ENCODE measurements around the gene ERN2.
A peak's percentile ranks its signal among the peaks of the same experiment; 100 is the strongest.

Gene ERN2

DNA sequence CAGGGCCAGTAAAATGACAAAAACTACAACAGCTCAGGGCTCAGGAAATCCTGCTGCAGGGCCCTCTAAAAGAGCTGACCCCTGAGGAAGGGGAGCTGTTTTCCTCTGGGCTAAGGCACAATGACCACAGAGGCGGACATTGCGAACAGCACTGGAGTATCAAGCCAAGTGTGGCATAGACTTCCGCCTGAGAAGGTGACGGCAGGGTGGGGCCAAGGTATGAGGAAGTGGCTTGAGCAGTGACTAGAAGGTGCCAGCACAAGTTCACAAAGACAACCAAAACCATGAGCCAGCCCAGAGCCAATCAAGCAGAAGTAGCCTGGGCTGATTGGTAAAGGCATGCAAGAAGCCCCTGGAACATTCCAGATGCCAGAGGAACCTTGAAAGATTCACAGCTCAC is 13.9 kb downstream of the ERN2 start:
- H2AK5ac ChIP-seq (ENCODE audit: low read length, severe bottlenecking): no peak overlapping the region
- no peak overlapping the region for H4K8ac ChIP-seq (ENCODE audit: low read length)
- no peak overlapping the region for H2BK12ac ChIP-seq (ENCODE audit: low read length in 2 of 2)
- no peak overlapping the region for H4K91ac ChIP-seq (ENCODE audit: low read length)
- no peak for DNase-seq
- H2AFZ ChIP-seq (ENCODE audit: low read depth, low read length): no peak overlapping the region
- no peak overlapping the region for H3K14ac ChIP-seq (ENCODE audit: low read length in 2 of 2)
- peaks cover 15% of the 10 kb centered on the region for H3K4me1 ChIP-seq (ENCODE audit: control insufficient read depth, insufficient read depth, low read depth, low read length)
- no peak overlapping the region for H2BK5ac ChIP-seq (ENCODE audit: low read depth, low read length, poor library complexity, severe bottlenecking)
- H3K27me3 ChIP-seq (ENCODE audit: control insufficient read depth in 1 of 2, insufficient read depth in 1 of 2, low read length in 2 of 2): peaks cover 4 to 24% of the 10 kb centered on the region in 2 experiments
- H3K79me1 ChIP-seq (replicated peaks; ENCODE audit: low read length, poor library complexity, severe bottlenecking): no peaks in the 10 kb centered on the region
- H3K9ac ChIP-seq (ENCODE audit: low read length): no peak overlapping the region
- H3K36me3 ChIP-seq (ENCODE audit: control insufficient read depth in 1 of 2, insufficient read depth in 2 of 2, low read depth in 1 of 2, low read length in 2 of 2): no peaks in the 10 kb centered on the region
- peaks cover 9% of the 10 kb centered on the region for H3K9me3 ChIP-seq (ENCODE audit: control insufficient read depth, low read length)
- H2BK15ac ChIP-seq (ENCODE audit: low read depth, poor library complexity, severe bottlenecking): no peak overlapping the region
- 87% methylated on average over 4 of the region's 4 CpGs for WGBS
- H3K4me2 ChIP-seq (ENCODE audit: low read length, poor library complexity, severe bottlenecking): no peak overlapping the region
- H3K27ac ChIP-seq (ENCODE audit: low read length, poor library complexity, severe bottlenecking): no peak overlapping the region
- no peak overlapping the region for H3K4ac ChIP-seq (ENCODE audit: low read depth in 1 of 2, low read length in 2 of 2)
- H2BK120ac ChIP-seq (ENCODE audit: low read depth, low read length): no peak overlapping the region
- no peak overlapping the region for H3K18ac ChIP-seq (ENCODE audit: low read depth in 1 of 2, low read length in 2 of 2)
- no peak overlapping the region for H3K23ac ChIP-seq (ENCODE audit: low read length in 2 of 2)
- no peak overlapping the region for H3K4me3 ChIP-seq (ENCODE audit: insufficient read depth in 1 of 2, low read depth in 1 of 2, low read length in 2 of 2)

DNA sequence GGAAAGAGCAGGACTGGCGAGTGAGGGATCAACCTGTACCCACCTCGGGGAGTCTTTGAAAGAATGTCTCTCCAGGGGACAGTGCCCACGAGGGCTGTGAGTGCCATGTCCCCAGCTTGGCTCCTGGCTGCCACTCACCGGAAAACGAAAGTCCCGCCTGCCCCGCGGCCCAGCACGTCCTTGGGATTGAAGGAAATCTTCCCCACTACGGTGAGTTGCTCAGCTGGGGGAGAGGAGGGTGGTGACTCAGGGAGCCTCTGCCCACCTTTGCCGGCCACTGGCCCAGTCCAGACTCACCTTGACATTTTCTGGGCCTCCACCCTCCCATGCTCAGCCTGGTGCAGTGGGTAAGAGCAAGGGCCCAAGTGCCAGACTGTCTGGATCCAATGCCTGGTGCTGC is 17.3 kb downstream of the ERN2 start:
- Histone ChIP-seq H3K27ac (ENCODE audit: low read length, poor library complexity, severe bottlenecking) (no peak overlapping the region), H3K18ac (ENCODE audit: low read depth in 1 of 2, low read length in 2 of 2) (no peak overlapping the region), H3K9me3 (ENCODE audit: control insufficient read depth, low read length) (no peaks in the 10 kb centered on the region), H3K36me3 (ENCODE audit: control insufficient read depth in 1 of 2, insufficient read depth in 2 of 2, low read depth in 1 of 2, low read length in 2 of 2) (peaks cover 7 to 18% of the 10 kb centered on the region in 2 experiments), H3K14ac (ENCODE audit: low read length in 2 of 2) (no peak overlapping the region), H3K23ac (ENCODE audit: low read length in 2 of 2) (no peak overlapping the region), H2AFZ (ENCODE audit: low read depth, low read length) (no peak overlapping the region), H3K79me1 (replicated peaks; ENCODE audit: low read length, poor library complexity, severe bottlenecking) (peaks cover 2% of the 10 kb centered on the region), H3K27me3 (ENCODE audit: control insufficient read depth in 1 of 2, insufficient read depth in 1 of 2, low read length in 2 of 2) (peaks cover 0 to 6% of the 10 kb centered on the region in 2 experiments), H2BK120ac (ENCODE audit: low read depth, low read length) (no peak overlapping the region), H3K9ac (ENCODE audit: low read length) (no peak overlapping the region), H2BK5ac (ENCODE audit: low read depth, low read length, poor library complexity, severe bottlenecking) (no peak overlapping the region), H3K4me2 (ENCODE audit: low read length, poor library complexity, severe bottlenecking) (no peak overlapping the region), H3K4ac (ENCODE audit: low read depth in 1 of 2, low read length in 2 of 2) (no peak overlapping the region), H3K4me3 (ENCODE audit: insufficient read depth in 1 of 2, low read depth in 1 of 2, low read length in 2 of 2) (no peak overlapping the region), H2BK15ac (ENCODE audit: low read depth, poor library complexity, severe bottlenecking) (no peak overlapping the region), H2AK5ac (ENCODE audit: low read length, severe bottlenecking) (no peak overlapping the region), H3K4me1 (ENCODE audit: control insufficient read depth, insufficient read depth, low read depth, low read length) (peaks cover 27% of the 10 kb centered on the region), H4K8ac (ENCODE audit: low read length) (no peak overlapping the region), H4K91ac (ENCODE audit: low read length) (no peak overlapping the region), H2BK12ac (ENCODE audit: low read length in 2 of 2) (no peak overlapping the region)
- DNase-seq: no peak
- WGBS: 88% methylated on average over 11 of the region's 11 CpGs

DNA sequence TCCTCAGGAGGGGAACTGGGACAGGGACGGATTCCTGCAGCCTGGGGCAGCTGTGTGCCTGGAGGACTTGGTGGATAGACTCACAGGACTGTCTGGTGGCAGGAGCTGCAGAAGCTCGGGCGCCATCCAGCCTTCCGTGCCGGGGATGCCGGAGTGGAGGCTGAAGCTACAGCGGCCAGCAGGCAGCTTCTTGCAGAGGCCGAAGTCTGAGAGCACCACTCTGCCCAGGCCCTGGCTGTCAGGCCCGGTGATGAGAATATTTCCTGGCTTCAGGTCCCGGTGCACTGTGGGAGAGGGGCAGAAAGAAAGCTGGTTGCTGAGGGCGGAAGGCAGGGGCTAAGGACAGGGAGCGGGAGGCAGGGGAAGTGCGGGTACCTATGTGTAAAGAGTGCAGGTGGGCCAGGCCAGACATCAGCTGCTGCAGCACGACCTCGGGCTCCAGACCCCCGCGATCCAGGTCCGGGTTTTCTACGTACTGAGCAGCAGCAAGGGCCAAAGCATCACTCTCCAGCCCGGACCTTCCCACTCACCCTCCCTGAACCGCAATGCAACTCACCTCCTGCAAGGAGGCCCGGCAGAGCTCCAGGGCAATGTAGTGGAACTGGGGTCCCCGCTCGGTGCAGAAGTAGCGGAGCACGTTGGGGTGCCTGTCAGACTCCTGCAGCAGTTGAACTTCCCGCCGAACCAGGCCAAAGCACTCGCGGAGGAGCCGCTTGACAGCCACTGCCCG is 18.2 kb downstream of the ERN2 start:
- Histone ChIP-seq H3K79me1 (replicated peaks; ENCODE audit: low read length, poor library complexity, severe bottlenecking) (peaks cover 2% of the 10 kb centered on the region), H2BK5ac (ENCODE audit: low read depth, low read length, poor library complexity, severe bottlenecking) (no peak overlapping the region), H4K91ac (ENCODE audit: low read length) (no peak overlapping the region), H2AFZ (ENCODE audit: low read depth, low read length) (peak overlapping the region; percentile 88), H3K36me3 (ENCODE audit: control insufficient read depth in 1 of 2, insufficient read depth in 2 of 2, low read depth in 1 of 2, low read length in 2 of 2) (peaks cover 17 to 27% of the 10 kb centered on the region in 2 experiments), H3K18ac (ENCODE audit: low read depth in 1 of 2, low read length in 2 of 2) (peak overlapping the region; percentile 4 to 74), H3K4me1 (ENCODE audit: control insufficient read depth, insufficient read depth, low read depth, low read length) (peaks cover 24% of the 10 kb centered on the region), H3K23ac (ENCODE audit: low read length in 2 of 2) (peak overlapping the region in 1 of 2 experiments; percentile 51), H3K4me3 (ENCODE audit: insufficient read depth in 1 of 2, low read depth in 1 of 2, low read length in 2 of 2) (peak overlapping the region; percentile 14 to 57), H3K4ac (ENCODE audit: low read depth in 1 of 2, low read length in 2 of 2) (peak overlapping the region in 1 of 2 experiments; percentile 14), H3K9ac (ENCODE audit: low read length) (peak overlapping the region; percentile 59), H2BK15ac (ENCODE audit: low read depth, poor library complexity, severe bottlenecking) (no peak overlapping the region), H3K4me2 (ENCODE audit: low read length, poor library complexity, severe bottlenecking) (peak overlapping the region; percentile 64), H4K8ac (ENCODE audit: low read length) (peak overlapping the region; percentile 87), H2BK12ac (ENCODE audit: low read length in 2 of 2) (peak overlapping the region in 1 of 2 experiments; percentile 24), H3K27me3 (ENCODE audit: control insufficient read depth in 1 of 2, insufficient read depth in 1 of 2, low read length in 2 of 2) (no peaks in the 10 kb centered on the region), H3K27ac (ENCODE audit: low read length, poor library complexity, severe bottlenecking) (peak overlapping the region; percentile 19), H3K14ac (ENCODE audit: low read length in 2 of 2) (peak overlapping the region in 1 of 2 experiments; percentile 66), H2AK5ac (ENCODE audit: low read length, severe bottlenecking) (no peak overlapping the region), H3K9me3 (ENCODE audit: control insufficient read depth, low read length) (no peaks in the 10 kb centered on the region), H2BK120ac (ENCODE audit: low read depth, low read length) (no peak overlapping the region)
- 21% methylated on average over 30 of the region's 32 CpGs for WGBS
- DNase-seq: peak; percentile 26

DNA sequence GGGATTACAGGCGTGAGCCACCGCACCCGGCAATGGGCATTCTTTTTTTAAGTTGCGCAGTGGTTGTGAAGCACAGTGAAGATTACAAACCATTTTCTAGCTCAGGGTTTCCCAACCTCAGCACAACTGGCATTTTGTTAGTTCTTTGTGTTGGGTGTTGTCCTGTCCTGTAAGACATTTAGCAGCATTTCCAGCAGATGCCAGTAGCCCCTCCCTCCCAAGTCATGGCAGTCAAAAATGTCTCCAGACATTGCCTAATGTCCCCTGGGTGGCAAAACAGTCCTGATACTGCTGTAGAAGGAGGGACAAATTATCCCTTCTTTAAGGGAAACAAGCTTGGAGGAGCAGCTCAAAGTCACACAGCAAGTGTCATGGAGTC is 18.8 kb downstream of the ERN2 start:
- H3K27ac ChIP-seq (ENCODE audit: low read length, poor library complexity, severe bottlenecking): peak overlapping the region; percentile 19
- peak overlapping the region; percentile 59 for H3K9ac ChIP-seq (ENCODE audit: low read length)

More for the DNA sequence above, 18.8 kb downstream of the ERN2 start:
- H3K36me3 ChIP-seq (ENCODE audit: control insufficient read depth in 1 of 2, insufficient read depth in 2 of 2, low read depth in 1 of 2, low read length in 2 of 2): peaks cover 23 to 33% of the 10 kb centered on the region in 2 experiments
- H3K4ac ChIP-seq (ENCODE audit: low read depth in 1 of 2, low read length in 2 of 2): peak overlapping the region in 1 of 2 experiments; percentile 14
- WGBS: 97% methylated on average over 3 of the region's 4 CpGs
- no peaks in the 10 kb centered on the region for H3K27me3 ChIP-seq (ENCODE audit: control insufficient read depth in 1 of 2, insufficient read depth in 1 of 2, low read length in 2 of 2)
- H3K4me1 ChIP-seq (ENCODE audit: control insufficient read depth, insufficient read depth, low read depth, low read length): peaks cover 24% of the 10 kb centered on the region
- H2AK5ac ChIP-seq (ENCODE audit: low read length, severe bottlenecking): no peak overlapping the region
- DNase-seq: no peak
- H2BK120ac ChIP-seq (ENCODE audit: low read depth, low read length): no peak overlapping the region
- H3K9me3 ChIP-seq (ENCODE audit: control insufficient read depth, low read length): no peaks in the 10 kb centered on the region
- H3K14ac ChIP-seq (ENCODE audit: low read length in 2 of 2): no peak overlapping the region
- H2BK5ac ChIP-seq (ENCODE audit: low read depth, low read length, poor library complexity, severe bottlenecking): no peak overlapping the region
- peak overlapping the region; percentile 88 for H2AFZ ChIP-seq (ENCODE audit: low read depth, low read length)
- H2BK12ac ChIP-seq (ENCODE audit: low read length in 2 of 2): no peak overlapping the region
- no peak overlapping the region for H4K91ac ChIP-seq (ENCODE audit: low read length)
- peaks cover 7% of the 10 kb centered on the region for H3K79me1 ChIP-seq (replicated peaks; ENCODE audit: low read length, poor library complexity, severe bottlenecking)
- H3K18ac ChIP-seq (ENCODE audit: low read depth in 1 of 2, low read length in 2 of 2): peak overlapping the region; percentile 4 to 74
- peak overlapping the region; percentile 64 for H3K4me2 ChIP-seq (ENCODE audit: low read length, poor library complexity, severe bottlenecking)
- H3K4me3 ChIP-seq (ENCODE audit: insufficient read depth in 1 of 2, low read depth in 1 of 2, low read length in 2 of 2): peak overlapping the region in 1 of 2 experiments; percentile 57
- no peak overlapping the region for H2BK15ac ChIP-seq (ENCODE audit: low read depth, poor library complexity, severe bottlenecking)
- H3K23ac ChIP-seq (ENCODE audit: low read length in 2 of 2): no peak overlapping the region
- peak overlapping the region; percentile 87 for H4K8ac ChIP-seq (ENCODE audit: low read length)
